Osteoblast (primary cell): ENCODE results near the gene PPP1R9B. TPM values are rescaled to one million over a fixed set of nuclear protein-coding genes. Genes with fewer than 3 reads are reported as not detected.

Experiments
- DNase-seq: peaks from one replicate; pipeline ENCODE4 v3.0.0; 2011; ENCODE audit warnings: low spot score, mixed read lengths; ENCODE audit not compliant: insufficient read length; ENCODE audit errors: missing footprints
- H2AFZ ChIP-seq: 2 replicates; pipeline ENCODE4 v1.6.0; 2011; ENCODE audit warnings: mild to moderate bottlenecking, low read length
- H3K27ac ChIP-seq: 2 replicates; pipeline ENCODE4 v1.5.1; 2011; ENCODE audit warnings: mild to moderate bottlenecking, low read depth, low read length, moderate library complexity
- H3K27me3 ChIP-seq: 2 replicates; pipeline ENCODE4 v1.6.0; 2012; ENCODE audit warnings: mild to moderate bottlenecking, control low read depth, inconsistent platforms, low read length, moderate library complexity; ENCODE audit not compliant: insufficient read depth
- H3K36me3 ChIP-seq: 2 replicates; pipeline ENCODE4 v1.5.1; 2011; ENCODE audit warnings: mild to moderate bottlenecking, low read length, control low read depth, moderate library complexity; ENCODE audit not compliant: insufficient read depth
- H3K4me1 ChIP-seq: 2 replicates; pipeline ENCODE4 v1.5.1; 2011; ENCODE audit warnings: mild to moderate bottlenecking, low read length, control low read depth, moderate library complexity; ENCODE audit not compliant: insufficient read depth
- H3K4me2 ChIP-seq: 2 replicates; pipeline ENCODE4 v1.6.0; 2011; ENCODE audit warnings: mild to moderate bottlenecking, low read length; ENCODE audit not compliant: insufficient read depth
- H3K4me3 ChIP-seq: fragments of 200-600 bp; sonication (generic); 3 replicates; pipeline ENCODE4 v1.5.1; 2012; ENCODE audit warnings: mild to moderate bottlenecking, low read length, inconsistent platforms; ENCODE audit not compliant: insufficient read depth
- H3K79me2 ChIP-seq: 2 replicates; pipeline ENCODE4 v1.6.0; 2012; ENCODE audit warnings: mild to moderate bottlenecking, low read length, control low read depth, inconsistent platforms; ENCODE audit not compliant: insufficient read depth
- H3K9me3 ChIP-seq: 2 replicates; pipeline ENCODE4 v1.5.1; 2011; ENCODE audit warnings: low read depth, low read length, control low read depth
- H4K20me1 ChIP-seq: 2 replicates; pipeline ENCODE4 v1.6.0; 2012; ENCODE audit warnings: mild to moderate bottlenecking, low read length, control low read depth; ENCODE audit not compliant: insufficient read depth
- CTCF ChIP-seq: IDR thresholded peaks from 2 replicates; pipeline ENCODE4 v1.5.1; 2011; ENCODE audit warnings: mild to moderate bottlenecking, low read depth, low read length, moderate library complexity; ENCODE audit errors: extremely low read depth
- total RNA-seq: library from RNA; depleted of rRNA; stranded (reverse); fragments of >200 nt; gene quantifications from 2 replicates; pipeline ENCODE4 v1.2.3, GENCODE V29; 2012

The PPP1R9B gene
- total RNA-seq, 1 donor: 48.9 TPM

- peak; percentile 42 for TF ChIP-seq CTCF
- peaks cover 6% of the 10 kb centered on the region for H3K27me3 ChIP-seq
- no peaks in the 10 kb centered on the region for H3K36me3 ChIP-seq
- H4K20me1 ChIP-seq: no peaks in the 10 kb centered on the region
- H2AFZ ChIP-seq: no peak overlapping the region
- DNase-seq: peak; percentile 96
- no peak overlapping the region for H3K27ac ChIP-seq
- peak overlapping the region; percentile 51 for H3K4me2 ChIP-seq
- peaks cover 5% of the 10 kb centered on the region for H3K4me1 ChIP-seq
- peak overlapping the region; percentile 45 for H3K4me3 ChIP-seq
- no peaks in the 10 kb centered on the region for H3K79me2 ChIP-seq
- no peaks in the 10 kb centered on the region for H3K9me3 ChIP-seq
Observed at GRCh38 chr17:50117202-50118051, 33.0 kb downstream of the PPP1R9B start.

- Histone ChIP-seq H3K4me2 (no peak overlapping the region), H3K9me3 (no peaks in the 10 kb centered on the region), H3K36me3 (no peaks in the 10 kb centered on the region), H3K27ac (no peak overlapping the region), H3K4me1 (peaks cover 5% of the 10 kb centered on the region), H3K27me3 (peaks cover 6% of the 10 kb centered on the region), H3K79me2 (no peaks in the 10 kb centered on the region), H4K20me1 (no peaks in the 10 kb centered on the region), H2AFZ (no peak overlapping the region), H3K4me3 (no peak overlapping the region)
- no peak for TF ChIP-seq CTCF
- no peak for DNase-seq
Observed at GRCh38 chr17:50115756-50116155, 34.7 kb downstream of the PPP1R9B start.

GRCh38 chr17:50114849-50115357, 35.6 kb downstream of the PPP1R9B start:
- no peak overlapping the region for H3K4me3 ChIP-seq
- no peaks in the 10 kb centered on the region for H3K36me3 ChIP-seq
- H3K79me2 ChIP-seq: no peaks in the 10 kb centered on the region
- DNase-seq: peak; percentile 94
- H3K4me1 ChIP-seq: peaks cover 5% of the 10 kb centered on the region
- H3K9me3 ChIP-seq: no peaks in the 10 kb centered on the region
- no peaks in the 10 kb centered on the region for H4K20me1 ChIP-seq
- no peak overlapping the region for H3K27ac ChIP-seq
- H3K27me3 ChIP-seq: peaks cover 6% of the 10 kb centered on the region
- H3K4me2 ChIP-seq: peak overlapping the region; percentile 17
- no peak overlapping the region for H2AFZ ChIP-seq
- TF ChIP-seq CTCF: peak; percentile 83

GRCh38 chr17:50114401-50114800, 36.1 kb downstream of the PPP1R9B start:
- peaks cover 5% of the 10 kb centered on the region for H3K4me1 ChIP-seq
- no peak overlapping the region for H3K27ac ChIP-seq
- TF ChIP-seq CTCF: no peak
- no peaks in the 10 kb centered on the region for H4K20me1 ChIP-seq
- H3K79me2 ChIP-seq: no peaks in the 10 kb centered on the region
- peaks cover 6% of the 10 kb centered on the region for H3K27me3 ChIP-seq
- DNase-seq: no peak
- no peaks in the 10 kb centered on the region for H3K36me3 ChIP-seq
- H2AFZ ChIP-seq: no peak overlapping the region
- peak overlapping the region; percentile 17 for H3K4me2 ChIP-seq
- H3K9me3 ChIP-seq: no peaks in the 10 kb centered on the region
- H3K4me3 ChIP-seq: no peak overlapping the region
